Measurements from ENCODE around the gene OSTF1. TPM values are rescaled to one million over a fixed set of nuclear protein-coding genes. Genes with fewer than 3 reads are reported as not detected.

The OSTF1 gene
- total RNA-seq, 2 experiments from 2014 or later, result 126 to 132 TPM

GRCh38 chr9:75085640-75086039 is 2.7 kb upstream of the OSTF1 start:
- ChIA-PET CTCF (interaction anchor here (1.0 to 3.3 kb wide), 8 partner anchors 9 to 311 kb away, joined by 3 to 27 read pairs (median 6); partner anchors contain the start of genes C9orf40 and CARNMT1), POLR2A (interaction anchor here (0.9 to 3.2 kb wide), 2 partner anchors 60 to 133 kb away, joined by 3 to 12 read pairs; partner anchors contain the start of gene C9orf40)
- peaks cover 47% of the 10 kb centered on the region for H3K4me1 Mint-ChIP-seq (ENCODE audit: low read depth)
- H3K36me3 Mint-ChIP-seq (ENCODE audit: low read depth), result peaks cover 30% of the 10 kb centered on the region
- no peak for DNase-seq
- ATAC-seq, result no peak
- no peaks in the 10 kb centered on the region for H3K9me3 Mint-ChIP-seq (ENCODE audit: insufficient read depth)
- H3K27me3 Mint-ChIP-seq (ENCODE audit: low read depth), result no peaks in the 10 kb centered on the region
- peak overlapping the region; percentile 39 for H3K4me3 Mint-ChIP-seq
- peak overlapping the region; percentile 48 for H3K27ac Mint-ChIP-seq

- POLR2A ChIA-PET, result interaction anchor here (0.9 to 4.1 kb wide), 5 partner anchors 59 to 134 kb away, joined by 3 to 26 read pairs (median 12); partner anchors contain the start of genes C9orf40 and CARNMT1
- Mint-ChIP-seq H3K4me1 (ENCODE audit: low read depth) (peaks cover 57% of the 10 kb centered on the region), H3K9me3 (ENCODE audit: insufficient read depth) (no peaks in the 10 kb centered on the region), H3K4me3 (peak overlapping the region; percentile 94), H3K27me3 (ENCODE audit: low read depth) (no peaks in the 10 kb centered on the region), H3K36me3 (ENCODE audit: low read depth) (peaks cover 34% of the 10 kb centered on the region), H3K27ac (peak overlapping the region; percentile 90)
- DNase-seq (no peak), ATAC-seq (no peak)
- CTCF ChIA-PET, result interaction anchor here (0.5 to 3.3 kb wide), 11 partner anchors 8 to 319 kb away, joined by 3 to 27 read pairs (median 4); partner anchors contain the start of gene CARNMT1
Measured at GRCh38 chr9:75086541-75087288, 1.6 kb upstream of the OSTF1 start.

- ChIA-PET CTCF (interaction anchor here (0.6 to 3.3 kb wide), 16 partner anchors 9 to 320 kb away, joined by 3 to 27 read pairs (median 3); partner anchors contain the start of genes C9orf40 and CARNMT1), POLR2A (interaction anchor here (0.9 to 4.1 kb wide), 10 partner anchors 12 to 313 kb away, joined by 3 to 26 read pairs (median 6); partner anchors contain the start of genes C9orf40 and CARNMT1)
- H3K27me3 Mint-ChIP-seq (ENCODE audit: low read depth), result no peaks in the 10 kb centered on the region
- H3K36me3 Mint-ChIP-seq (ENCODE audit: low read depth), result peaks cover 33% of the 10 kb centered on the region
- no peaks in the 10 kb centered on the region for H3K9me3 Mint-ChIP-seq (ENCODE audit: insufficient read depth)
- H3K27ac Mint-ChIP-seq, result peak overlapping the region; percentile 97
- no peak for ATAC-seq
- peaks cover 62% of the 10 kb centered on the region for H3K4me1 Mint-ChIP-seq (ENCODE audit: low read depth)
- peak; percentile 68 for DNase-seq
- peak overlapping the region; percentile 94 for H3K4me3 Mint-ChIP-seq
Measured at GRCh38 chr9:75087289-75087823, 958 bp upstream of the OSTF1 start.

GRCh38 chr9:75088646-75089372 is 495 bp downstream of the OSTF1 start:
- peak; percentile 37 for ATAC-seq

GRCh38 chr9:75089373-75089766 is 1.1 kb downstream of the OSTF1 start:
- POLR2A ChIA-PET, result interaction anchor here (0.9 to 4.1 kb wide), 5 partner anchors 57 to 81 kb away, joined by 3 to 26 read pairs (median 12); no protein-coding TSS in a partner anchor
- peaks cover 37% of the 10 kb centered on the region for H3K36me3 Mint-ChIP-seq (ENCODE audit: low read depth)
- H3K4me3 Mint-ChIP-seq, result peak overlapping the region; percentile 95
- H3K4me1 Mint-ChIP-seq (ENCODE audit: low read depth), result peaks cover 61% of the 10 kb centered on the region
- H3K27ac Mint-ChIP-seq, result peak overlapping the region; percentile 89
- H3K27me3 Mint-ChIP-seq (ENCODE audit: low read depth), result no peaks in the 10 kb centered on the region
- ATAC-seq, result no peak
- CTCF ChIA-PET, result interaction anchor here (0.7 to 1.6 kb wide), 6 partner anchors 38 to 149 kb away, joined by 3 to 8 read pairs (median 4); partner anchors contain the start of gene CARNMT1
- H3K9me3 Mint-ChIP-seq (ENCODE audit: insufficient read depth), result no peaks in the 10 kb centered on the region
- DNase-seq, result no peak

More at GRCh38 chr9:75088646-75089372, 495 bp downstream of the OSTF1 start:
- ChIA-PET CTCF (interaction anchor here (0.8 to 3.3 kb wide), 13 partner anchors 11 to 315 kb away, joined by 3 to 27 read pairs (median 4); partner anchors contain the start of genes C9orf40 and CARNMT1), POLR2A (interaction anchor here (0.6 to 4.1 kb wide), 13 partner anchors 14 to 555 kb away, joined by 3 to 26 read pairs (median 4); partner anchors contain the start of genes C9orf40 and CARNMT1)
- Mint-ChIP-seq H3K27me3 (ENCODE audit: low read depth) (no peaks in the 10 kb centered on the region), H3K9me3 (ENCODE audit: insufficient read depth) (no peaks in the 10 kb centered on the region), H3K4me1 (ENCODE audit: low read depth) (peaks cover 60% of the 10 kb centered on the region), H3K36me3 (ENCODE audit: low read depth) (peaks cover 33% of the 10 kb centered on the region), H3K4me3 (peak overlapping the region; percentile 95), H3K27ac (peak overlapping the region; percentile 89)
- DNase-seq, result peak; percentile 35

- ChIA-PET POLR2A (interaction anchor here (0.7 to 1.7 kb wide), 4 partner anchors 62 to 83 kb away, joined by 3 to 7 read pairs (median 6); partner anchors contain the start of gene CARNMT1), CTCF (interaction anchor here (0.8 to 1.6 kb wide), 5 partner anchors 57 to 313 kb away, joined by 4 to 8 read pairs (median 5); partner anchors contain the start of gene CARNMT1)
- peaks cover 60% of the 10 kb centered on the region for H3K4me1 Mint-ChIP-seq (ENCODE audit: low read depth)
- peaks cover 41% of the 10 kb centered on the region for H3K36me3 Mint-ChIP-seq (ENCODE audit: low read depth)
- H3K9me3 Mint-ChIP-seq (ENCODE audit: insufficient read depth), result no peaks in the 10 kb centered on the region
- ATAC-seq (no peak), DNase-seq (no peak)
- H3K27ac Mint-ChIP-seq, result peak overlapping the region; percentile 62
- H3K27me3 Mint-ChIP-seq (ENCODE audit: low read depth), result no peaks in the 10 kb centered on the region
- peak overlapping the region; percentile 95 for H3K4me3 Mint-ChIP-seq
Measured at GRCh38 chr9:75090579-75090978, 2.3 kb downstream of the OSTF1 start.

GRCh38 chr9:75092766-75093165 is 4.5 kb downstream of the OSTF1 start:
- Mint-ChIP-seq H3K27ac (no peak overlapping the region), H3K36me3 (ENCODE audit: low read depth) (peaks cover 48% of the 10 kb centered on the region), H3K4me1 (ENCODE audit: low read depth) (peaks cover 51% of the 10 kb centered on the region), H3K4me3 (no peak overlapping the region), H3K9me3 (ENCODE audit: insufficient read depth) (no peaks in the 10 kb centered on the region), H3K27me3 (ENCODE audit: low read depth) (no peaks in the 10 kb centered on the region)
- ATAC-seq, result no peak
- ChIA-PET POLR2A (no interaction called here), CTCF (interaction anchor here (0.6 to 2.0 kb wide), 6 partner anchors 8 to 319 kb away, joined by 3 to 12 read pairs (median 4); partner anchors contain the start of genes C9orf40 and CARNMT1)
- no peak for DNase-seq

GRCh38 chr9:75096796-75097195 is 8.5 kb downstream of the OSTF1 start:
- Mint-ChIP-seq H3K4me1 (ENCODE audit: low read depth) (peaks cover 39% of the 10 kb centered on the region), H3K36me3 (ENCODE audit: low read depth) (peaks cover 46% of the 10 kb centered on the region), H3K4me3 (no peak overlapping the region), H3K27ac (no peak overlapping the region), H3K9me3 (ENCODE audit: insufficient read depth) (no peaks in the 10 kb centered on the region), H3K27me3 (ENCODE audit: low read depth) (no peaks in the 10 kb centered on the region)
- DNase-seq, result no peak
- no peak for ATAC-seq
- ChIA-PET CTCF (no interaction called here), POLR2A (no interaction called here)

GRCh38 chr9:75101004-75101588 is 12.8 kb downstream of the OSTF1 start:
- Mint-ChIP-seq H3K36me3 (ENCODE audit: low read depth) (peaks cover 48% of the 10 kb centered on the region), H3K27me3 (ENCODE audit: low read depth) (no peaks in the 10 kb centered on the region), H3K27ac (no peak overlapping the region)

GRCh38 chr9:75102177-75102790 is 14.0 kb downstream of the OSTF1 start:
- ChIA-PET POLR2A (no interaction called here), CTCF (interaction anchor here (1.3 kb wide), 1 partner anchor 83 kb away, joined by 3 read pairs; no protein-coding TSS in a partner anchor)
- H3K27me3 Mint-ChIP-seq (ENCODE audit: low read depth), result no peaks in the 10 kb centered on the region
- DNase-seq (no peak), ATAC-seq (no peak)
- H3K9me3 Mint-ChIP-seq (ENCODE audit: insufficient read depth), result no peaks in the 10 kb centered on the region
- peaks cover 39% of the 10 kb centered on the region for H3K4me1 Mint-ChIP-seq (ENCODE audit: low read depth)
- peaks cover 47% of the 10 kb centered on the region for H3K36me3 Mint-ChIP-seq (ENCODE audit: low read depth)
- no peak overlapping the region for H3K4me3 Mint-ChIP-seq
- H3K27ac Mint-ChIP-seq, result no peak overlapping the region

More at GRCh38 chr9:75101004-75101588, 12.8 kb downstream of the OSTF1 start:
- no peak for ATAC-seq
- CTCF ChIA-PET, result interaction anchor here (0.6 to 0.8 kb wide), 2 partner anchors 9 to 658 kb away, joined by 3 to 4 read pairs; no protein-coding TSS in a partner anchor
- Mint-ChIP-seq H3K4me3 (no peak overlapping the region), H3K9me3 (ENCODE audit: insufficient read depth) (no peaks in the 10 kb centered on the region), H3K4me1 (ENCODE audit: low read depth) (peaks cover 41% of the 10 kb centered on the region)
- POLR2A ChIA-PET, result no interaction called here
- no peak for DNase-seq
